PC-3 (cell line): ENCODE measurements around the gene CSNK1D. TPM values are rescaled to one million over a fixed set of nuclear protein-coding genes. Genes with fewer than 3 reads are reported as not detected.

Source experiments
- ATAC-seq: fragments of 200-7000 bp; cut with Tn5 transposase; 2 replicates; pipeline ENCODE4 v1.9.1; 2020; ENCODE audit warnings: mild to moderate bottlenecking, moderate library complexity
- BruUV-seq: library from RNA; stranded (reverse); fragments of 400-500 nt; replicated peaks from 2 replicates; lab custom pipeline; 2021; lab: Mats Ljungman, UMichigan
- CTCF ChIA-PET: fragments of 300-600 bp; sonication (Branson Sonifier 250); formaldehyde crosslinking; loops from one replicate; lab custom pipeline; 2022; ENCODE audit warnings: antibody characterized with exemption; lab: Charles Lee
- POLR2A ChIA-PET: fragments of 300-600 bp; sonication (Branson Sonifier 250); formaldehyde crosslinking; loops from one replicate; lab custom pipeline; 2022; ENCODE audit warnings: antibody characterized with exemption; ENCODE audit not compliant: unreplicated experiment; lab: Charles Lee
- DNase-seq: peaks from one replicate; pipeline ENCODE4 v3.0.0-alpha.2; 2015
- H2AFZ ChIP-seq: fragments of 300-600 bp; sonication (generic); 2 replicates; pipeline ENCODE4 v1.6.0; 2016; ENCODE audit warnings: antibody characterized with exemption, low read length
- H3F3A ChIP-seq: fragments of 300-600 bp; sonication (generic); one replicate; pipeline ENCODE4 v1.6.0; 2017; ENCODE audit warnings: antibody characterized with exemption, low read length, control low read depth, mild to moderate bottlenecking; ENCODE audit not compliant: unreplicated experiment
- H3K27ac ChIP-seq: fragments of 300-600 bp; sonication (generic); 2 replicates; pipeline ENCODE4 v1.5.1; 2016; ENCODE audit warnings: mild to moderate bottlenecking, low read length
- H3K27me3 ChIP-seq: fragments of 300-600 bp; sonication (generic); 2 replicates; pipeline ENCODE4 v1.6.1; 2016; ENCODE audit warnings: low read length, mixed read lengths
- H3K36me3 ChIP-seq: fragments of 300-600 bp; sonication (generic); 2 replicates; pipeline ENCODE4 v1.6.1; 2016; ENCODE audit warnings: low read depth, mixed run types, low read length, mixed read lengths
- H3K4me1 ChIP-seq: fragments of 300-600 bp; sonication (generic); 2 replicates; pipeline ENCODE4 v1.5.1; 2016; ENCODE audit warnings: low read length; ENCODE audit not compliant: insufficient read depth
- H3K4me2 ChIP-seq: fragments of 300-600 bp; sonication (generic); 2 replicates; pipeline ENCODE4 v1.6.0; 2016; ENCODE audit warnings: low read length
- H3K4me3 ChIP-seq: fragments of 300-600 bp; sonication (generic); 2 replicates; pipeline ENCODE4 v1.5.1; 2016; ENCODE audit warnings: mild to moderate bottlenecking, low read length, mixed read lengths
- H3K79me2 ChIP-seq: fragments of 300-600 bp; sonication (generic); 2 replicates; pipeline ENCODE4 v1.6.1; 2017; ENCODE audit warnings: low read length, mixed read lengths
- H3K9ac ChIP-seq: fragments of 300-600 bp; sonication (generic); 2 replicates; pipeline ENCODE4 v1.6.0; 2016; ENCODE audit warnings: mild to moderate bottlenecking, low read length
- H3K9me2 ChIP-seq: fragments of 300-600 bp; sonication (generic); replicated peaks from 2 replicates; pipeline ENCODE4 v1.6.1; 2016; ENCODE audit warnings: mixed run types, low read length, mixed read lengths
- H3K9me3 ChIP-seq: fragments of 300-600 bp; sonication (generic); 2 replicates; pipeline ENCODE4 v1.6.1; 2016; ENCODE audit warnings: low read length, mixed read lengths
- H4K20me1 ChIP-seq: fragments of 300-600 bp; sonication (generic); 2 replicates; pipeline ENCODE4 v1.6.1; 2016; ENCODE audit warnings: low read length, mixed read lengths
- CTCF ChIP-seq: fragments of 300-600 bp; sonication (generic); conservative IDR thresholded peaks from 2 replicates; pipeline ENCODE4 v1.5.1; 2017; ENCODE audit warnings: antibody characterized with exemption, low read depth, mild to moderate bottlenecking, low read length
- EZH2 ChIP-seq: fragments of 300-600 bp; sonication (generic); IDR thresholded peaks from one replicate; pipeline ENCODE4 v1.6.1; 2017; ENCODE audit warnings: antibody characterized with exemption, mild to moderate bottlenecking, low read length; ENCODE audit not compliant: unreplicated experiment
- EZH2phosphoT487 ChIP-seq: fragments of 300-600 bp; sonication (generic); IDR thresholded peaks from 2 replicates; pipeline ENCODE4 v1.6.1; 2018; ENCODE audit warnings: mild to moderate bottlenecking, antibody characterized with exemption, low read length, borderline replicate concordance
- intact Hi-C: fragments of 100-400 bp; cut with micrococcal nuclease; formaldehyde crosslinking; loops from 2 replicates; pipeline ENCODE4 v1.9.0; 2023
- total RNA-seq: library from RNA; depleted of rRNA; stranded (reverse); fragments of >200 nt; gene quantifications from 2 replicates; pipeline ENCODE4 v1.2.3, GENCODE V29; 2014

CSNK1D gene
- total RNA-seq, 1 experiment from 2014 or later = 58.6 TPM

GRCh38 chr17:82226146-82226808 lies 47.2 kb downstream of the CSNK1D start:
- H3K27ac ChIP-seq = no peak overlapping the region
- intact Hi-C loops = no loop called here
- DNase-seq = no peak

GRCh38 chr17:82225368-82226029 lies 48.0 kb downstream of the CSNK1D start:
- POLR2A ChIA-PET = no interaction called here
- H3K27ac ChIP-seq = no peak overlapping the region
- no peaks in the 10 kb centered on the region for H3F3A ChIP-seq
- no peak overlapping the region for H3K4me3 ChIP-seq
- intact Hi-C loops = no loop called here
- no peak for ATAC-seq
- H3K9ac ChIP-seq = no peak overlapping the region
- peaks cover 23% of the 10 kb centered on the region for H3K79me2 ChIP-seq
- H4K20me1 ChIP-seq = peaks cover 13% of the 10 kb centered on the region; the same call in 1 of the 2 replicates
- TF ChIP-seq EZH2 (no peak), CTCF (no peak), EZH2phosphoT487 (no peak)
- H3K4me2 ChIP-seq = no peak overlapping the region
- CTCF ChIA-PET = no interaction called here
- BruUV-seq = no TSS peak
- no peaks in the 10 kb centered on the region for H3K9me3 ChIP-seq
- no peak overlapping the region for H2AFZ ChIP-seq
- H3K36me3 ChIP-seq = no peaks in the 10 kb centered on the region
- no peak for DNase-seq
- H3K4me1 ChIP-seq = peaks cover 11% of the 10 kb centered on the region
- no peaks in the 10 kb centered on the region for H3K9me2 ChIP-seq
- H3K27me3 ChIP-seq = no peaks in the 10 kb centered on the region

More at GRCh38 chr17:82226146-82226808, 47.2 kb downstream of the CSNK1D start:
- no peaks in the 10 kb centered on the region for H3K36me3 ChIP-seq
- H3K9me2 ChIP-seq = no peaks in the 10 kb centered on the region
- H3K4me1 ChIP-seq = peaks cover 14% of the 10 kb centered on the region
- H3K9ac ChIP-seq = no peak overlapping the region
- ChIA-PET CTCF (no interaction called here), POLR2A (no interaction called here)
- no peak for TF ChIP-seq CTCF
- no peak for TF ChIP-seq EZH2phosphoT487
- no peak for TF ChIP-seq EZH2
- H3K4me3 ChIP-seq = no peak overlapping the region
- H2AFZ ChIP-seq = no peak overlapping the region
- no TSS peak for BruUV-seq
- no peak for ATAC-seq
- no peaks in the 10 kb centered on the region for H3K9me3 ChIP-seq
- H3F3A ChIP-seq = no peaks in the 10 kb centered on the region
- peaks cover 31% of the 10 kb centered on the region for H3K79me2 ChIP-seq
- no peaks in the 10 kb centered on the region for H3K27me3 ChIP-seq
- no peak overlapping the region for H3K4me2 ChIP-seq
- peaks cover 15% of the 10 kb centered on the region; the same call in 1 of the 2 replicates for H4K20me1 ChIP-seq

- TF ChIP-seq EZH2phosphoT487 = no peak
- no peak overlapping the region for H3K4me3 ChIP-seq
- BruUV-seq = no TSS peak
- no peaks in the 10 kb centered on the region for H3K27me3 ChIP-seq
- no peak overlapping the region for H2AFZ ChIP-seq
- no peak overlapping the region for H3K27ac ChIP-seq
- peaks cover 15% of the 10 kb centered on the region for H3K79me2 ChIP-seq
- ATAC-seq (no peak), DNase-seq (no peak)
- peaks cover 5% of the 10 kb centered on the region; the same call in 1 of the 2 replicates for H3K4me1 ChIP-seq
- H3K9me3 ChIP-seq = no peaks in the 10 kb centered on the region
- ChIA-PET CTCF (no interaction called here), POLR2A (no interaction called here)
- H3K4me2 ChIP-seq = no peak overlapping the region
- H4K20me1 ChIP-seq = 0 out of 2 replicates have a peak, but pooled peaks cover 5% of the 10 kb centered on the region
- H3K9ac ChIP-seq = no peak overlapping the region
- no peaks in the 10 kb centered on the region for H3F3A ChIP-seq
- intact Hi-C loops = no loop called here
- no peaks in the 10 kb centered on the region for H3K9me2 ChIP-seq
- no peaks in the 10 kb centered on the region for H3K36me3 ChIP-seq
Observed at GRCh38 chr17:82224666-82225065, 48.8 kb downstream of the CSNK1D start.
